ENCODE data around the gene SCUBE3.

Gene SCUBE3

DNA sequence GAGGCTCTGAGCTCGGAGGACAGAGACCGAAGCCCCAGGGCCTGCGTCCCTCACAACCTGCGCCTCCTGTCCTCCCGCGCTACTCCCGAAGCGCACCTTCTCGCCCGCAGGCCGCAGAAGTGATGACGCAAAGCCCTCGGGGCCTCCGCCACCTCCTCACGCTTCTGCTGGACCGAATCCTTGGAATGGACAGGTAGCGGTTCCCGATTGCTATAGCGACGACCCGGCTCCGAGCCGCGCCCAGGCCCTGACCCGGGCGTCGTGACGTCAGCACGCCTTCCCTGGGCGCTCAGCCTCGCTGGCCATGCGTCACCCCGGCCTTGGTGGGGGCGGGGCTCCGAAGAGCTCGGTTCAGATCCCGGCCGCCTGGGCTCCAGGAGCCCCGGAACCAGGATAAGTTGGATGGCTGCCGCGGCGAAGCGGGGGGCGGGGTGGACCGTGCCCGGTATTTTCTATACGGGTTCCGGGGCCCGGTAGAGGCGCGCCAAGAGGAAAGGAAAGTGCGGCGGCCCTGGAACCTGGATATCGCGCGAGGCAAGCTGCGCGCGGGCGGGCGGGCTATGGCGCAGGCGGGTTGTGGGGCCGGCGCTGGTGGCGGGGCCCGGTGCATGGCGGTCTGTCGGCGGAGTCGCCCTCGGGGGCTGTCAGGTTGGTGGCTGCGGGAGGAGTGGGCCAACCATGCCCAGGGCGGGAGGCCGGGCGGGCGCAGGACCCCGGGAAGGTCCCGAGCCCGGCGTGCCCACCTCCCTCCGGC, 45.6 kb downstream of the SCUBE3 start, which contains the start of gene ZNF76:
Gene ZNF76 (plus strand): TSS at position 542 of the 754 bp plus-strand sequence. CDS start 21,417 bp downstream, outside the sequence.
- intact Hi-C loops (cut with DNase I) = no loop called here
- DNase-seq = peak; percentile 94 to 99 (median 98)

DNA sequence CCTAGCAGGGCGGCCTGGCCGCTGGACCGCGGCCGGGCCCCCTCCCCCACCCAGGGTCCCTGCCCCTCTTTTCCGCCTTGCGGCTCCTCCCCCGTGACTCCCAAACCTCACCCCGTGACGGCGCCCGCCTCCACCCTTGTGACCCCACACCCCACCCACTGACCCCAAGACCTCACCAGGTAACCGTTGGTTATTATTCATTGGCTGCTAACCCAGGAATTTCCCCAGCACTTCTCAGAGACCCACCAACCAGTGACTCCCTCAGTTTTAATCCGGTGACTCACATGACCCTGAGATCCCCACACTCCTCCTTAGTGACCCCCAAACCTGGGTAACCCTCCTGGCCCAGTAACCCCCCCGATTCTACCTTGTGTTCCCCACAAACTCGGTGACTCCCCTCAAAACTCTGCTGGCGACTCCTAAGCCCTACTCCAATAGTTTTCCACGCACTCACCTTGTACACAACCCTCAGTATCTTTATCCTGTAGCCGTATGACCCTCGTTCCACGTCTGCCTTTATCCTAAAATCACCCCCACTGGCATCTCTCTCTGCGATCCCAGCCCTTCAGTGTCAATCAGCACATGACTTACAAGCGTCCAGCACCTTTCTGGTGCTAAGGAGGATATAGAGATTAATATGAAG, 46.3 kb downstream of the SCUBE3 start:
- peak in 38 of 42 donors; percentile 24 to 74 (median 49) for DNase-seq
- intact Hi-C loops (cut with DNase I) = no loop called here

DNA sequence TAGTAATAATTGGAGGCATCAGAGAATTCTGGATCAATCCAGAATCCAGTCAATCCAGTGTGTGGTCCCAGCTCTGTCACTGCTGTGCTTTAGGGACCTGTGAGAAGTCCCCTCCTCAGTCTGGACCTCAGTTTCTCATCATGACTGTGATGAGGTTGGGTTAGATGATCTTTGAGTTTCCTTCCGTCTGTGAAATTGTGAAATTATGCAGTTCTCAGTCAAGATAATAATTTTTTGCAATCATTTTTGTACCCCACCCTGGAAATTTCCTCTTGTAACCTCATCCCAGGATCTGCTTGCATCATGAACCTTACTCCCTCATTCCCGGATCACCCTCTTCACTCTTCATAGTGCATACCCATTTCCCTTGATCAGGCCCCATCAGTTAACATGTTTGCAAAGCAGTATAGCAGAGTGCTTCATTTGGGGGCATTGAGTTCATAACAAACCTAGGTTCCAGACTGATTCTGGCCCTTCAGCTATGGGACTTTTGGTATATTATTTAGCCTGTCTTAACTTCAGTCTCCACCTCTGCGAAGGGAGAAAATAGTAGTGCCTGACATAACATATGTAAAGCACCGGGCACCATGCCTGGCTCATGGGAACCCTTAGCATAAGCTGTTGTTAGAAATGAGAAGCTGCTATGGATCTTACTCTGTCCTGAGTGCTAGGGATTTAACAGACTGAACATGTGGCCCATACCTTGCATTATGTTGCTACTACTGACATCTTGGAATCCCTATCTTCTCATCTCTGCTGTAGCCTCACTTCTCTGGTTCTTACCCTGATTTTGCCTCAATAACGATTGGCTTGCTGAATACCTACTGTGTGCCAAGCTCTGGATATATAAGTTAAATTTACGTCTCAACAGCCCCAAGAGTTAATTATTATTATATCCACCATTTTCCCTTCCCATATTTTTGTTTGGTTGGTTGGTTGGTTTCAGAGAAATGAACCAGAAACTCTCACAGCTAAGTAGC, 47.1 kb downstream of the SCUBE3 start:
- intact Hi-C loops (cut with DNase I) = no loop called here
- DNase-seq = no peak

DNA sequence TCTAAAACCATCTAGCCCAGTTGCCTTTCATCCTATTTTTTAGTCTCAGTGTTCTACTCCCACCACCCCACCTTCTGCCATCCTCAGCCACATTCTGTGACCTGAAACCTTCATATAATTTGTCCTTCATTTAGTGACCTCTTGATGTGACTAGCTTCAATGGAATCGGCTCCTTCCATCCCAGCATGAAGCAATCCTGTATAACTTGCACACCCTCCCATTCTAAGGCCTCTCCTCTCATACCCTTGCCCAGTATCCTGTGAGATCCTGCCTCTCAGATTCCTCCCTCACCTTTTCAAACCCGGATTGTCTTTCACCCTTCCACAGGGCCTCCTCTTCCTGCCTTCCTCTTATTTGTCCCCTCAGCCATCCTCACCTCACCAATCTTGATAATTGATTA, 48.8 kb downstream of the SCUBE3 start:
- intact Hi-C loops (cut with DNase I) = no loop called here
- no peak for DNase-seq

DNA sequence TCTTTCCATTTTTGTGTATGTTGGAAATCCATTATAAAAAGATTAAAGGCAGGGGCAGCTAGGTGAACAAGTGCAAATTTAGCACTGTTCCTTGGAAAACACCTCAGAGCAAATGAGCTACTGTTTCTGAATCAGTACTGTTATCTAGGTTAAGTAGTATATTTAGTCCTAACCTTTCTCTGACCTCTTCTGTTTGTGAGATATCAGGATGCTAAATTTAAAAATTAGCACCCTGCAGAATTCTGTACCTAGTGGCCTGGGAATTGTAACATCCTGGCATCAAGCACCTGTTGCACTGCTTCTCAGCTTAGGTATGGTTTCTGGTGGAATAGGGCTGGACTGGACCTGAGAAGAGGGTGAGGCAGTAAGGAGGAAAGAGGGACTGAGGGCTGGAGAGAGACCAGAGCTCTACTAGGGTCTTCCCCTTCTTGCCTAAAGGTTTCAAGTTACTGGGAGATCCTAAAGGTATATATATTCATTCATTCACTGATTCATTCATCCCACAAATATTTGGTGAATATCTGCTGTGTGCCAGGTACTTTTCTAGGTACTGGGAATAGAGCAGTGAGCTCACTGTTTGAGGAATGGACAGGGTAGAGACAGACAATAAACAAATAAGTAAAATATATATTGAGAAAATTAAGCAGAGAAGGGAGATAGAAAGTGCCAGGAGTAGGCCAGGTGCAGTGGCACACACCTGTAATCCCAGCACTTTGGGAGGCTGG, 51.0 kb downstream of the SCUBE3 start:
- intact Hi-C loops (cut with DNase I) = no loop called here
- peak in 2 of 42 donors; percentile 30 to 38 for DNase-seq

DNA sequence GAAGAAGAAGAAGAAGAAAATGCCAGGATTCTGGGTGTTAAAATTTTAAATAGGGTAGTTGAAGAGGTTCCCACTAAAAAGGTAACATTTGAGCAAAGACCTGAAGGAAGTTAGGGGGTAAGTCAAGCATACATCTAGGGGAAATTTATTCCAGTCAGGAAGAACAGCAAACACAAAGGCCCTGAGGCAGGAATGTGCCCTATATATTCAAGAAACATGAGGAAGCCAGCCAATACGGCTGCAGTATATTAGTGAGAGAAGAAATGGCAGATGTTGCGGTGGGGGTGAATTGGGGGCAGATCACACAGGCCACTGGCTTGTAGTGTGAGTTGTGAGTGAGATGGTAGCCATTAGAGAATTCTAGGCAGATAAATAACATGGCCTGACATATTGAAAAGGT, 51.8 kb downstream of the SCUBE3 start:
- DNase-seq = no peak

DNA sequence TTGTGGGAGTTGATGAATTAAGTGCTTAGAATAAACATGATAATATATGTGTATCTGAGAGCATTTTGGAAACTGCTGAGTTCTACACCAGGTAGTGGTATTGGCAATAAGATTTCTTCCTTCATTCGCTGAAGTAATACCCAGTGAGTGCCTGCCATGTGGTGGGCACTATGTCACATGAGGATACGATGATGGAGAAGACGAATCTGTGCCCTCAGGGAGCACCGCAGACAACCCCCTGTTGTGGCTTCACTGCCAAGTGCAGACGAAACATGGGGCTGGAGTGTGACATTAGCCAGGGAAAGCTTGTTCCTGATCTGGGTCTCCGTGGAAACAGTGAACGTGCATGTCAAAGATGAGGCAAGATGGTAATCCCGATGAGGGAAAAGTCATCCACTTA, 53.7 kb downstream of the SCUBE3 start:
- no peak for DNase-seq
- intact Hi-C loops (cut with DNase I) = no loop called here

More for the DNA sequence above, 51.8 kb downstream of the SCUBE3 start:
- intact Hi-C loops (cut with DNase I) = no loop called here

DNA sequence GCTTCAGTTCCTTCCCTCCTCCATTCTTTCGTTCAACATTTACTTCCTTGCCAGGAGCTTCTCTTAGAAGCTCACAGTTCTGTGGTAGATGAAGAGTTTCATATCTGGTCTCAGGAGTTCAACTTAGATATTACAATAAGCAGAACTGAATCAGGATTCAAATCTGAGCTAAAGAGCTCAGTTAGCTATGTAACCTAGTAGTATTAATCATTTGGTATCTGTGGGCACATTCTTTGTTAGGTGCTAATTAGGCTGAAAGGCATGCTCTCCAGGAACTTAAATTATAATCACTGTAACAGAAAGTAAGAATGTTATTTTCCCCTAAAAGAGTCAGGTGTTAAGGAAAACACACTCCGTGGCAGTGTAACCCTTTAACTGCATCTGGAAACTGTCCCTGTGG, 54.1 kb downstream of the SCUBE3 start:
- intact Hi-C loops (cut with DNase I) = no loop called here
- no peak for DNase-seq

DNA sequence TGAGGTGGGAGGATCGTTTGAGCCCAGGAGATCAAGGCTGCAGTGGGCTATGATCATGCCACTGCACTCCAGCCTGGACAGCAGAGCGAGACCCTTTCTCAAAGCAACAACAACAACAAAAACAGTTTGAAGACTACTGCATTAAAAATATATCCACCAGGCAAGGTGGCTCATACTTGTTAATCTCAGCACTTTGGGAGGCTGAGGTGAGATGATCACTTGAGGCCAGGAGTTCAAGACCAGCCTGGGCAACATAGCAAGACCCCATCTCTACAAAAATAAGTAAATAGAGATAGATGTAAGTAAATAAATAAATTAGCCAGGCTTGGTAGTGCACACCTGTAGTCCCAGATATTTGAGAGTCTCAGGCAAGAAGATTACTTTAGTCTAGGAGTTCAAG, 58.2 kb downstream of the SCUBE3 start:
- intact Hi-C loops (cut with DNase I) = no loop called here
- no peak for DNase-seq

DNA sequence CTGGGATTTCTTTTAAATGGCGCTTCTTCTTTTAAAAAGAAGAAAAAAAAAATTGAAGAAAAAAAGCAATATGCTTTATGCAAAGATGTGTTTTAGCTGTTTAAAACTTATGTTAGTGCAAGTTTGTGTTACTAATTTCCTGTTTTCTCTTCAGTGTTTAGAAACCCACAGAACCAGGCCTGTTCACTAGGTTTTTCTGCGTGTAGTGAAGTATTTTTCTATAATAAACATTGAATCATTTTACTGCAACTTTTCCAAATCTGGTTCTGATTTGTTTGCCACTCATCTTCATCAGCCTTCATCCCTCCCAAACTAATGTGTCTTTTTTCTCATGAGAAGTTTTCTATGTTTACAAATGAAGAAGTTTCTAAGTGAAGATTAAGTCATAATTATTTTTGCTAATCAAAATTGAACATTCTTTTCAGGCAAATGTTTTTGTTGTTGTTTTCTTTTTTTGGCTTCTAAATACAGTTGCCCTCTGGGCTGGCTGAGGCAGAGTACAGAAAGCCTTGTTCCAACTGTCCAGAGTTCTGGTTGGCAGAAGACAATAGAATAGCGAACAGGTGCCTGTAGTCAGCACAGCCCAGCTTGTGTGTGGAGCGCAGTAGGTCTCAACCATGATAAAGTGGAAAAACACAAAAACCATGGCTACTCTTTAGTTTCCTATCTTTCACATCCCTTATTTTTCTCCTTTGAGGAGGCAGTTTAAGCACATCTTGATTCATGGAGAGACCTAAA, 60.2 kb downstream of the SCUBE3 start:
- DNase-seq = no peak
- intact Hi-C loops (cut with DNase I) = no loop called here

DNA sequence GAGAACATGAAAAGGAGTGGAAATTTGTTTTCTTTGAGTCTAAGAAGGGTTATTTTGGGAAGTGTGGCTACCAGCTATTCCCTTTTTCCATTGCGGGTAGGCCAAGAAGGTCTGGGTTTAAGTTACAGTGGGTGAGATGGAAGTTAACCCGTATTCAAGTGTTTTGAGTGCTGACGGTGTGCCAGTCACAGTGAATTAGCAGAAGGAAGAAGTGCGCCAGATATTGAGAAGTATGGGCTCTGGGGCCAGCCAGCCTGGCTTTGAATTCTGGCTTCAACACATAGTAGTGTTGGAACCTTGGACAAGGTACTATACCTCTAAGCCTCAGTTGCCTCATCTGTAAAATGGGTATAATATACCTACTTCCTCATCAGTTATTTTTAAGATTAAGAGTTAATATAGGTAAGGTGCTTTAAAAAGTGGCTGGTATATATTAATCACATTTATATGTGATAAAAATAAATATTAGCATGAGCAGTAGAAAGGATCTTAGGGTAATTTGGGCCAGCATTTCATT, 62.0 kb downstream of the SCUBE3 start:
- DNase-seq = no peak
- intact Hi-C loops (cut with DNase I) = no loop called here

DNA sequence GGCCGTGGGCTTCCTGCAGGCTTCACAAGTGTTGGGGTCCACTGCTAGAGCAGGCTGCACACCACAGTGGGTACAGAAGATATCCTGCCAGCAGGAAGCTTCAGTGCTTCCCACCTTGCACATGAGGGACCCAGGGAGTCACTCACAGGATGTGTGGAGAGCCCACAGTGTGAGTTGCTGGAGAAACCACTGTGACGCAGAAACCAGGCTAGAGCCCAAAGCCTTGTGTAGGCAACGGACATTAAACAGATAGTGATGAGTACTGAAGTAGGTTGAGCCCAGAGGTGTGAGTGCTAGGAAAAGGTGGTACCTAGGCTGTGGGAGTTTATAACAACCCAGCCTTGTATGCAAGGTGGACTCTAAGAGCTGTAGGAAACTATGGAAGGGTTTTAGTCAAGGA, 65.0 kb downstream of the SCUBE3 start:
- DNase-seq = no peak
- intact Hi-C loops (cut with DNase I) = no loop called here

DNA sequence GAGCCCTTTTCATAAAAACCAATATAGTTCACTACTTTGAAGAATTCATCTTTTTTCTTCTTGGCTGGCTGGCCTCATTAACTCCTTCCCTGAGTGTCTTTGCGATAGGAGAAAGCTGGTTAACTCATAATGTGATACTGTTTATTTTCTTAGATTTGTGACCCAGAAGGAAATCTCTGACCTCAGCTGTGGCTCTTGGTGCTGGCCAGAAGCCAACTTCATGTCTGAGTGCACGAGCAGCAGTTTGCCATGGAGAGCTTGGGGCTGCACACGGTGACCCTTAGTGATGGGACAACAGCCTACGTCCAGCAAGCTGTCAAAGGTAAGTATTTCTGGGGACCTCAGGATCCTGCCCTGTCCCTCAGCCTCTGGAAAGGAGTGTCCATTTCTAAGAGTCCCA, 67.1 kb downstream of the SCUBE3 start:
- intact Hi-C loops (cut with DNase I) = no loop called here

DNA sequence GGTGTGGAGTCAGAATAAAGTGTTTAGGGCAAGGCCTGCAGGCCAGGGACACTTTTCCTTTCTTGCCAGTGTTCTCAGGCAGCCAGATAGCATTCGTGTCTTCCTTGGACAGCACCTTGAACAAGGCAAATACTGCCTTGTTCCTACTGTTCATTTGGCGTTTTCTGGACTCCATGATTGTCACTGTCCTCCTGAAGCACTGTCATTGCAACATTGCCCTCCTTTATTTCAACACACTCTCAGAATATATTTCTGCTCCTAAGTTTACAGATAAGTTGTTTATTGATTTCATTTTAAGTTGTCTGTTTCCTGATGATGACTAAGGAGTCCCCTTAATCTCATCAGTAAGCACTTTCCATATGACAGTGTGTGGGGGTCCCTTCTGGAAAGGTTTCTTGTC, 68.7 kb downstream of the SCUBE3 start:
- intact Hi-C loops (cut with DNase I) = no loop called here

More for the DNA sequence above, 67.1 kb downstream of the SCUBE3 start:
- DNase-seq = peak in 3 of 42 donors; percentile 15 to 62 (median 23)

DNA sequence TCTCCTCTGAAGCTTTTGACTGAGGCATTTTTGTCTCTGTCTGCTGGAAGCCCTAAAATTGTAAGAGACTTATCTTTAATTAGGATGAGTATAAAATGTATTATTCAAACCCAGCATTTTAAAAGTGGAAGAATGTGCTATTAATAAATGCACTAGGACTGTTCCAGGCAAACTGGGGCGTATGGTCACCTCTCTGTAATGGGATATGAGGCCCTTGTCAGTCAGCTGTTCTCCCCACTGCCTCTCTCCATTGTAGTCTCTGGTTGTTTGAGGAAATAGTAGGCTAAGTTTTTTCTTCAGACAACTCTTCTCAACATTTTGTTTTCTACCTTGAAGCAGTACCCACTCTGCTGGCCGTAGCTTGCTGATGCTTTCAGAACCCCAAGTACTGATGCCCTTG, 69.6 kb downstream of the SCUBE3 start:
- intact Hi-C loops (cut with DNase I) = no loop called here
- DNase-seq = no peak

More for the DNA sequence above, 68.7 kb downstream of the SCUBE3 start:
- DNase-seq = no peak

DNA sequence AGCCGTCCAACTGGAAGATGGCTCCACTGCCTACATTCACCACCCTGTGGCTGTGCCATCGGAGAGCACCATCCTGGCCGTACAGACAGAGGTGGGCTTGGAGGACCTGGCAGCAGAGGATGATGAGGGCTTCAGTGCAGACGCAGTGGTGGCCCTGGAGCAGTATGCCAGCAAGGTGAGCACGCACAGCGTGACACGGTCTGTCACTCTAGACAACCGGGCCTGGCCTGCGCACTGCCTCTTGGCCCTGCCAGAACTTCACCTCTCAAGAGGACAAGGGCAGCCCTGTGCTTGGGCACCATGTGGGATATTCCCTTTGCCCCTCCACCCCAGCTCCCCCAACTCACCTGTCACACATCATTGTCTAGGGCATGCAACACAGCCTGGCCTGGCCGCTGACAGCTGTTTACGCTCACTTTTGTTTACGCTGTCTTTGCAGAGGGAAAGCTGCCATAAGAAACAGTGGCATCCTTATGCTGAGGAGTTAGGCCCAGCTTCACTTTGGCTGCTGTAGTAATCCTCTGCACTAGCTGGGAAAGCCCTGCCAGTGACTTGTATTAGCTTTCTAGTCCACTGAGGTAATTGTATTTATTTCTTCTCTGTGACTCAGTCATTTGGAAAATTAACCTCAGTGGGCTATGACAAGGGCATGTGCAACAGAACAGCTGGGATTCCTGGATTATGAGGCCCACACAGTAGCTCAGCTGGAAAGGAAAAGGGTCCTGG, 74.1 kb downstream of the SCUBE3 start:
- DNase-seq = no peak
- intact Hi-C loops (cut with DNase I) = no loop called here

DNA sequence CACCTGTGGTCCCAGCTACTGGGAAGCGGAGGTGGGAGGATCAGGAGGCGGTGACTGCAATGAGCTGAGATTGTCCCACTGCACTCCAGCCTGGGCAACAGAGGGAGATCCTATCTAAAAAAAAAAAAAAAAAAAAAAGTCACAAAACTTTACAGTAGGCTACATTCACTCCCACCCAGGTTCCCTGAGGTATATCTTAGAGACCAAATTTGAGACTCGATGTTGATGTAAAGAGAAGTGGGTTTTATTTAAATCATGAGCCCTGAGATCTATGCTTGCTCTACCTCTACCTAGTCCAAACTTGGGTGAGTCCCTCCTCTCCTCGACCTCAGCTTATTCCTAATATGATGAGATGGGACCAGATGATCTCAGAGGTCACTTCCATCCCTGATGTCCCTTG, 75.1 kb downstream of the SCUBE3 start:
- intact Hi-C loops (cut with DNase I) = no loop called here
- DNase-seq = no peak
